Peyer's patch (tissue), 4 donors: ENCODE results near the gene TMEM35B.

ENCODE experiments used
- CTCF ChIP-seq, 6 experiments: fragments of 450-650 bp in 4 of 6; fragments of 200-600 bp in 2 of 6; sonication (generic) in 1 of 6; IDR thresholded peaks; one replicate each; pipeline ENCODE4 v1.5.1; 2017 to 2019; ENCODE audit warnings: antibody characterized with exemption in 6 of 6, mild to moderate bottlenecking in 3 of 6, moderate library complexity in 1 of 6
- POLR2A ChIP-seq, 2 donors: fragments of 450-650 bp; IDR thresholded peaks; one replicate each; pipeline ENCODE4 v1.5.1; 2017; ENCODE audit warnings: antibody characterized with exemption in 2 of 2, mild to moderate bottlenecking in 2 of 2, moderate library complexity in 2 of 2

GRCh38 chr1:35030338-35030737, 45.2 kb upstream of the TMEM35B start:
- no peak for TF ChIP-seq CTCF (IDR thresholded peaks at IDR 0.05)
- TF ChIP-seq POLR2A (IDR thresholded peaks at IDR 0.05), result no peak
